ENCODE results near the gene BSN.

BSN gene

DNA sequence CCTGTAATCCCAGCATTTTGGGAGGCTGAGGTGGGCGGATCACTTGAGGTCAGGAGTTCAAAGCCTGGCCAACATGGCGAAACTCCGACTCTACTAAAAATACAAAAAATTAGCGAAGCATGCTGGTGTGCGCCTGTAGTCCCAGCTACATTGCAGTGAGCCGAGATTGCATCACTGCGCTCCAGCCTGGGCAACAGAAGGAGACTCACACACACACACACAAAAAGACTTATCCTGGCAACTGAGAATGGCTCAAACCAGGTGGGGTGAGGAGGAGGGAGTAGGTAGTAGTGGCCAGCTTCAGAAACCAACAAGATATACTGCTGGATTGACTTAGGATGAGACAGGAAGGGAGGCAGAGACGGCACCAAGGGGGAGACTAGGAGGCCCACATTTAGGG lies 66.5 kb downstream of the BSN start:
- Histone ChIP-seq H3K9me3 (ENCODE audit: insufficient read depth, low read length) (no peaks in the 10 kb centered on the region), H3K4me3 (ENCODE audit: low read length) (no peak overlapping the region), H4K20me1 (ENCODE audit: insufficient read depth, low read length) (no peaks in the 10 kb centered on the region), H3K79me2 (ENCODE audit: low read length) (no peaks in the 10 kb centered on the region), H3K9ac (ENCODE audit: low read length) (no peak overlapping the region), H3K4me1 (ENCODE audit: low read length) (no peaks in the 10 kb centered on the region), H3K36me3 (replicated peaks; ENCODE audit: low read depth, low read length) (no peaks in the 10 kb centered on the region), H3K27ac (ENCODE audit: low read length) (no peak overlapping the region), H3K4me2 (ENCODE audit: low read length) (no peak overlapping the region), H3K27me3 (ENCODE audit: low read depth, low read length) (peaks cover 17% of the 10 kb centered on the region; the same call in 1 of the 2 replicates), H2AFZ (ENCODE audit: low read depth, low read length) (no peak overlapping the region)
- TF ChIP-seq EZH2phosphoT487 (IDR thresholded peaks at IDR 0.05; ENCODE audit: low read depth) = no peak
- TF ChIP-seq, protein P1, sequence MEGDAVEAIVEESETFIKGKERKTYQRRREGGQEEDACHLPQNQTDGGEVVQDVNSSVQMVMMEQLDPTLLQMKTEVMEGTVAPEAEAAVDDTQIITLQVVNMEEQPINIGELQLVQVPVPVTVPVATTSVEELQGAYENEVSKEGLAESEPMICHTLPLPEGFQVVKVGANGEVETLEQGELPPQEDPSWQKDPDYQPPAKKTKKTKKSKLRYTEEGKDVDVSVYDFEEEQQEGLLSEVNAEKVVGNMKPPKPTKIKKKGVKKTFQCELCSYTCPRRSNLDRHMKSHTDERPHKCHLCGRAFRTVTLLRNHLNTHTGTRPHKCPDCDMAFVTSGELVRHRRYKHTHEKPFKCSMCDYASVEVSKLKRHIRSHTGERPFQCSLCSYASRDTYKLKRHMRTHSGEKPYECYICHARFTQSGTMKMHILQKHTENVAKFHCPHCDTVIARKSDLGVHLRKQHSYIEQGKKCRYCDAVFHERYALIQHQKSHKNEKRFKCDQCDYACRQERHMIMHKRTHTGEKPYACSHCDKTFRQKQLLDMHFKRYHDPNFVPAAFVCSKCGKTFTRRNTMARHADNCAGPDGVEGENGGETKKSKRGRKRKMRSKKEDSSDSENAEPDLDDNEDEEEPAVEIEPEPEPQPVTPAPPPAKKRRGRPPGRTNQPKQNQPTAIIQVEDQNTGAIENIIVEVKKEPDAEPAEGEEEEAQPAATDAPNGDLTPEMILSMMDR (IDR thresholded peaks at IDR 0.05; ENCODE audit: low read depth, low read length) = no peak

DNA sequence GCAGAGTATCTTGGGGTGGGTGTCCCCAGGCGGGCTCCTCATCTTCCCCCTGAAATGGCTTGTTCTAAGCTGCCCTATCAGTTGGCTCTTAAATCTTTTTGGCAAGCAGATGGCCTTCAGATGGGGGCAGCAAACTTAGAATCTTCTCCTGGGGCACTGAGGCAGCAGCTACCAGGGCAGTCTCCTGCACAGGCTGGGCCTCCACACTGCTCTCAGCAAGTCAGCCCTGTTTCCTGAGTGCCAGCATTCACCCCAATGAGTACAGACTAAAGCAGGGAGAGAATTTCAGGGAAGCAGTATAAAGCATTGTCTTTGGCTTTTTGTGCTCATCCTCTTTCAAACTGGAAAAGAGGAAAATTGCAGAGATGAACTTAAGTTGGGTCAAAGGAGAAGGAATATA lies 68.8 kb downstream of the BSN start:
- H3K4me3 ChIP-seq (ENCODE audit: low read length) = no peak overlapping the region
- no peak overlapping the region for H3K4me2 ChIP-seq (ENCODE audit: low read length)
- H3K27ac ChIP-seq (ENCODE audit: low read length) = no peak overlapping the region
- H3K9ac ChIP-seq (ENCODE audit: low read length) = no peak overlapping the region
- peaks cover 13% of the 10 kb centered on the region; the same call in 1 of the 2 replicates for H3K27me3 ChIP-seq (ENCODE audit: low read depth, low read length)
- H3K9me3 ChIP-seq (ENCODE audit: insufficient read depth, low read length) = no peaks in the 10 kb centered on the region
- H3K79me2 ChIP-seq (ENCODE audit: low read length) = no peaks in the 10 kb centered on the region
- H3K4me1 ChIP-seq (ENCODE audit: low read length) = peaks cover 5% of the 10 kb centered on the region; the same call in 1 of the 2 replicates
- no peak for TF ChIP-seq EZH2phosphoT487 (IDR thresholded peaks at IDR 0.05; ENCODE audit: low read depth)
- TF ChIP-seq, protein P1 (IDR thresholded peaks at IDR 0.05; ENCODE audit: low read depth, low read length) = no peak
- no peak overlapping the region for H2AFZ ChIP-seq (ENCODE audit: low read depth, low read length)
- no peaks in the 10 kb centered on the region for H4K20me1 ChIP-seq (ENCODE audit: insufficient read depth, low read length)
- H3K36me3 ChIP-seq (replicated peaks; ENCODE audit: low read depth, low read length) = no peaks in the 10 kb centered on the region

DNA sequence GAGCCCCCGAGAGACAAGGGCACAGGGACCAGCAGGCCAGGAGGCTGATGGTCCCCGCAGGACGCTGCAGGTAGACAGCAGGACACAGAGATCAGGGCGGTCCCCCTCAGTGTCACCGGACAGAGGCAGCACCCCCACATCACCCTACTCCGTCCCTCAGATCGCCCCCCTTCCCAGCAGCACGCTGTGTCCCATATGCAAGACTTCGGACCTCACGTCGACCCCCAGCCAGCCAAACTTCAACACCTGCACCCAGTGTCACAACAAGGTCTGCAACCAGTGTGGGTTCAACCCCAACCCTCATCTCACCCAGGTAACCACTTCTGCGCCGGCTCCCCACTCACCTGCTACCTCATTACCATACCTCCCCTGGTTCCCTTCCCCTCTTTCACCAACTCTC lies 70.8 kb downstream of the BSN start:
- H3K36me3 ChIP-seq (replicated peaks; ENCODE audit: low read depth, low read length) = no peaks in the 10 kb centered on the region
- no peaks in the 10 kb centered on the region for H3K79me2 ChIP-seq (ENCODE audit: low read length)
- H3K4me3 ChIP-seq (ENCODE audit: low read length) = no peak overlapping the region
- peaks cover 5% of the 10 kb centered on the region; the same call in 1 of the 2 replicates for H3K4me1 ChIP-seq (ENCODE audit: low read length)
- H3K27me3 ChIP-seq (ENCODE audit: low read depth, low read length) = peaks cover 9% of the 10 kb centered on the region; the same call in 1 of the 2 replicates
- H4K20me1 ChIP-seq (ENCODE audit: insufficient read depth, low read length) = no peaks in the 10 kb centered on the region
- no peak overlapping the region for H3K4me2 ChIP-seq (ENCODE audit: low read length)
- no peak overlapping the region for H3K9ac ChIP-seq (ENCODE audit: low read length)
- no peak overlapping the region for H3K27ac ChIP-seq (ENCODE audit: low read length)
- TF ChIP-seq, protein P1 (IDR thresholded peaks at IDR 0.05; ENCODE audit: low read depth, low read length) = no peak
- TF ChIP-seq EZH2phosphoT487 (IDR thresholded peaks at IDR 0.05; ENCODE audit: low read depth) = no peak
- no peak overlapping the region for H2AFZ ChIP-seq (ENCODE audit: low read depth, low read length)
- H3K9me3 ChIP-seq (ENCODE audit: insufficient read depth, low read length) = no peaks in the 10 kb centered on the region

DNA sequence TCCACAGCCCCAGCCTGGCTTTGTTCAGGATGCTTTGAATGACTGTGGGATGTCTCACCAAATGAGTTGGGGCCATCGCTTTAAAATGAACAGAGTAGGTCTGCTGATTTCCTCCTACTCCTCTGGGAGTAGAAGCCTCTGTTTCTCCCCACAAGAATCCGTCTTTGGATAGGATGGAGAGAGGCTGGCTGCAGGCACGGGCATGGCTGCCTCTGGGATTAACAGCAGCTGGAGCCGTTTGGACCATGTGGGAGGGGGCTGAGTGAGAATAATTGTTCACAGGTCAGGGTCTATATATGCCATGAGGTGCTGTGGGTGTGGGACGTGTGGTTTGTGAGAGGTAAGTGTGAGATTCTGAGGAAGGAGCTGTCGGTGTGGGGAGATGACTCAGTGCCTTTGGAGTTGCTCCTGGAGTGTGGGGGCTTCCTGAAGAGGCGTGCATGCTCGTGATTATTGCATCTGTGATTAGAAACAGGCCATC lies 71.9 kb downstream of the BSN start:
- Histone ChIP-seq H3K27me3 (ENCODE audit: low read depth, low read length) (peaks cover 9% of the 10 kb centered on the region; the same call in 1 of the 2 replicates), H3K9me3 (ENCODE audit: insufficient read depth, low read length) (no peaks in the 10 kb centered on the region), H3K4me3 (ENCODE audit: low read length) (no peak overlapping the region), H3K27ac (ENCODE audit: low read length) (no peak overlapping the region), H3K4me2 (ENCODE audit: low read length) (no peak overlapping the region), H3K36me3 (replicated peaks; ENCODE audit: low read depth, low read length) (no peaks in the 10 kb centered on the region), H4K20me1 (ENCODE audit: insufficient read depth, low read length) (no peaks in the 10 kb centered on the region), H3K9ac (ENCODE audit: low read length) (no peak overlapping the region), H2AFZ (ENCODE audit: low read depth, low read length) (no peak overlapping the region), H3K4me1 (ENCODE audit: low read length) (peaks cover 5% of the 10 kb centered on the region; the same call in 1 of the 2 replicates), H3K79me2 (ENCODE audit: low read length) (no peaks in the 10 kb centered on the region)
- TF ChIP-seq, protein P1 (IDR thresholded peaks at IDR 0.05; ENCODE audit: low read depth, low read length) = no peak
- no peak for TF ChIP-seq EZH2phosphoT487 (IDR thresholded peaks at IDR 0.05; ENCODE audit: low read depth)

Data from OCI-LY3 (cell line).